ENCODE data around the gene PPM1E.

Gene PPM1E

DNA sequence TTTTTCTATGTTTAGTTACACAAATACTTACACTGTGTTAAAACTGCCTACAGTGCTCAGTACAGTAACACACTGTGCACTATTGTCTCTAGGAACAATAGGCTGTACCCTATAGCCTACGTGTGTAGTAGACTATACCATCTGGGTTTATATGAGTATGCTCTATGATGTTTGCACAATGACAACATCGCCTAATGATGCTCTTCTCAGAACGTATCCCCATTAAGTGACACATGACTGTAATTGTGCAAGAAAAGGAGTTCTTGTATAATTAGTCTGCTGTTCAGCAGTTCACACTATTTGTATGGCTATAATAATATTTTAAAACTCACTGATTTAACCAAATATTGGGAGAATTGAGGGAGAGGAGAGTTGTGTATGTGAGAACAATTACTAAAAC, 177.3 kb downstream of the PPM1E start:
- H2AFZ ChIP-seq (ENCODE audit: low read length), result no peak overlapping the region
- H3F3A ChIP-seq (ENCODE audit: low read depth), result no peaks in the 10 kb centered on the region
- H3K36me3 ChIP-seq (ENCODE audit: insufficient read depth, low read length), result no peaks in the 10 kb centered on the region
- TF ChIP-seq, protein P1, sequence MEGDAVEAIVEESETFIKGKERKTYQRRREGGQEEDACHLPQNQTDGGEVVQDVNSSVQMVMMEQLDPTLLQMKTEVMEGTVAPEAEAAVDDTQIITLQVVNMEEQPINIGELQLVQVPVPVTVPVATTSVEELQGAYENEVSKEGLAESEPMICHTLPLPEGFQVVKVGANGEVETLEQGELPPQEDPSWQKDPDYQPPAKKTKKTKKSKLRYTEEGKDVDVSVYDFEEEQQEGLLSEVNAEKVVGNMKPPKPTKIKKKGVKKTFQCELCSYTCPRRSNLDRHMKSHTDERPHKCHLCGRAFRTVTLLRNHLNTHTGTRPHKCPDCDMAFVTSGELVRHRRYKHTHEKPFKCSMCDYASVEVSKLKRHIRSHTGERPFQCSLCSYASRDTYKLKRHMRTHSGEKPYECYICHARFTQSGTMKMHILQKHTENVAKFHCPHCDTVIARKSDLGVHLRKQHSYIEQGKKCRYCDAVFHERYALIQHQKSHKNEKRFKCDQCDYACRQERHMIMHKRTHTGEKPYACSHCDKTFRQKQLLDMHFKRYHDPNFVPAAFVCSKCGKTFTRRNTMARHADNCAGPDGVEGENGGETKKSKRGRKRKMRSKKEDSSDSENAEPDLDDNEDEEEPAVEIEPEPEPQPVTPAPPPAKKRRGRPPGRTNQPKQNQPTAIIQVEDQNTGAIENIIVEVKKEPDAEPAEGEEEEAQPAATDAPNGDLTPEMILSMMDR (conservative IDR thresholded peaks at IDR 0.05; ENCODE audit: low read length), result no peak
- no peak for TF ChIP-seq EZH2phosphoT487 (IDR thresholded peaks at IDR 0.05; ENCODE audit: borderline replicate concordance)
- no peaks in the 10 kb centered on the region for H3K27me3 ChIP-seq (ENCODE audit: insufficient read depth, low read length, poor library complexity, severe bottlenecking)
- no peaks in the 10 kb centered on the region for H4K20me1 ChIP-seq (ENCODE audit: insufficient read depth, low read length, poor library complexity, severe bottlenecking)
- no peaks in the 10 kb centered on the region for H3K79me2 ChIP-seq (ENCODE audit: insufficient read depth, low read length)
- no peak overlapping the region for H3K9ac ChIP-seq (ENCODE audit: low read depth, low read length, poor library complexity, severe bottlenecking)
- H3K4me2 ChIP-seq (ENCODE audit: low read depth, low read length, poor library complexity, severe bottlenecking), result no peak overlapping the region
- no peaks in the 10 kb centered on the region for H3K9me2 ChIP-seq (replicated peaks; ENCODE audit: low read depth, low read length)
- no peaks in the 10 kb centered on the region for H3K4me1 ChIP-seq (ENCODE audit: insufficient read depth, low read length, poor library complexity, severe bottlenecking)
- no peaks in the 10 kb centered on the region for H3K9me3 ChIP-seq (ENCODE audit: insufficient read depth, low read depth, low read length)
- no peak overlapping the region for H3K4me3 ChIP-seq (ENCODE audit: low read length, poor library complexity, severe bottlenecking)

GRCh38 chr17:58936295-58936694, 180.6 kb downstream of the PPM1E start:
- Histone ChIP-seq H3F3A (ENCODE audit: low read depth) (no peaks in the 10 kb centered on the region), H3K4me1 (ENCODE audit: insufficient read depth, low read length, poor library complexity, severe bottlenecking) (no peaks in the 10 kb centered on the region), H3K4me2 (ENCODE audit: low read depth, low read length, poor library complexity, severe bottlenecking) (no peak overlapping the region), H3K9me2 (replicated peaks; ENCODE audit: low read depth, low read length) (no peaks in the 10 kb centered on the region), H3K36me3 (ENCODE audit: insufficient read depth, low read length) (no peaks in the 10 kb centered on the region), H3K27me3 (ENCODE audit: insufficient read depth, low read length, poor library complexity, severe bottlenecking) (no peaks in the 10 kb centered on the region), H3K4me3 (ENCODE audit: low read length, poor library complexity, severe bottlenecking) (no peak overlapping the region), H2AFZ (ENCODE audit: low read length) (no peak overlapping the region), H3K9ac (ENCODE audit: low read depth, low read length, poor library complexity, severe bottlenecking) (no peak overlapping the region), H3K9me3 (ENCODE audit: insufficient read depth, low read depth, low read length) (no peaks in the 10 kb centered on the region), H3K79me2 (ENCODE audit: insufficient read depth, low read length) (no peaks in the 10 kb centered on the region), H4K20me1 (ENCODE audit: insufficient read depth, low read length, poor library complexity, severe bottlenecking) (no peaks in the 10 kb centered on the region)
- TF ChIP-seq, protein P1 (conservative IDR thresholded peaks at IDR 0.05; ENCODE audit: low read length), result no peak
- TF ChIP-seq EZH2phosphoT487 (IDR thresholded peaks at IDR 0.05; ENCODE audit: borderline replicate concordance), result no peak

DNA sequence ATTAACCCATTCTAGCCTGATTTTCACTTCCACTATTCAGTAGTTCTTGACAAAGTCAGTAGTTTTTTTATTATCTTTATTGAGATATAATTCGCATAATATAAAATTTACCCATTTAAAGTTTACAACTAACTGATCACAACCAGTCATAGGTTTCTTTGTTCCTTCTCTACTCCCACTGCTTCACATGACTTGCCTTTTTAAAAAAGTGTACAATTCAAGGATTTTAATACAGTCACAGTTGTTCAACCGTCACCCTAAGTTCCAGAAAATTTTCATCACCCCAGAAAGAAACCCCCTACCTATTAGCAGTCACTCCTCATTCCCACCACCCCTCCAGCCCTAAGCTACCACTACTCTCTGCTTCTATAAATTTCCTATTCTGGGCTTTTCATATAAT, 188.5 kb downstream of the PPM1E start:
- Histone ChIP-seq H3K4me1 (ENCODE audit: insufficient read depth, low read length, poor library complexity, severe bottlenecking) (no peaks in the 10 kb centered on the region), H3K9ac (ENCODE audit: low read depth, low read length, poor library complexity, severe bottlenecking) (no peak overlapping the region), H4K20me1 (ENCODE audit: insufficient read depth, low read length, poor library complexity, severe bottlenecking) (no peaks in the 10 kb centered on the region), H3K79me2 (ENCODE audit: insufficient read depth, low read length) (no peaks in the 10 kb centered on the region), H3K4me3 (ENCODE audit: low read length, poor library complexity, severe bottlenecking) (no peak overlapping the region), H3K27me3 (ENCODE audit: insufficient read depth, low read length, poor library complexity, severe bottlenecking) (peaks cover 4% of the 10 kb centered on the region), H2AFZ (ENCODE audit: low read length) (no peak overlapping the region), H3K36me3 (ENCODE audit: insufficient read depth, low read length) (no peaks in the 10 kb centered on the region), H3K9me2 (replicated peaks; ENCODE audit: low read depth, low read length) (no peaks in the 10 kb centered on the region), H3K9me3 (ENCODE audit: insufficient read depth, low read depth, low read length) (peaks cover 2% of the 10 kb centered on the region; the same call in 1 of the 2 replicates), H3K4me2 (ENCODE audit: low read depth, low read length, poor library complexity, severe bottlenecking) (no peak overlapping the region), H3F3A (ENCODE audit: low read depth) (no peaks in the 10 kb centered on the region)
- TF ChIP-seq, protein P1 (conservative IDR thresholded peaks at IDR 0.05; ENCODE audit: low read length), result no peak
- no peak for TF ChIP-seq EZH2phosphoT487 (IDR thresholded peaks at IDR 0.05; ENCODE audit: borderline replicate concordance)

Data from Loucy (cell line).